NCI-H1092 (cell line): ENCODE data around the gene PIP4K2B.

Experiments
- DNase-seq: peaks from one replicate; lab custom pipeline; 2025; lab: John Stamatoyannopoulos, UW

PIP4K2B gene

DNA sequence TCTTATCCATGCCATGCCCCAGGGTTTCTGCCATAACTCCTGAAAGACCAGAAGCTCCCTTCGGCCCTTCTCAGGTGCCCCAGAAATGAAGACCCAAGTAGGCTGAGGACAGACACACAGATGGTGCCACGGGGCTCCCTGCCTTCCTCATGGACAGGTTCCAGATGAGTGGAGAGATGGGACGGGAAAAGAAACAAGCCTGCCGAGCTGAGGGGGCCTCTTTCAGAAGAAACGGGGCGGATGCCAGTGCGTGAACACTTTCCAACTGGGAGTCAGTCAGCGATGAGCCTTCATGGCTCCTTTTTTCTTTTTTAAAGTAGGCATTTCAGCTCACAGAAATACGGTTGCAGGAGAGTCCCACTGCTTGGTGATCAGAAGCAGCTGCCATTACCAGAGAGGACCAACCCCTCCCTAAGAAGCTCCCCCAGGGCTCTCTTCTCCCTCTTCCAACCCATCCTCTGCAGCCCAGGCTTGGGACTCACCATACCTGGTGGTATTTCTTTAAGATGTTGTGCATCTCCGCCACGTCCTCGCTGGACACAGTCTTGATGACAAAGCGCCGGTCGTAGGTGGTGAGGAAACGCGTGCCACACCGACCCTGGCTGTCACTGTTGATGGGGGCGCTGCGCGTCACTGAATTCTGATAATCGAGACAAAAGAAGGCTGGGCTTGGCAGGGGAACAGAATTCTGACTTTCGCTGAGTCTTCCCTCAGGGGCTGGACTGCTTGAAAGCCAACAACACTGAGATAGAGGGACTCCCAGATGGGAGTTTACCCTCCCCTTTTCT lies 19.2 kb downstream of the PIP4K2B start:
- DNase-seq, result no peak

DNA sequence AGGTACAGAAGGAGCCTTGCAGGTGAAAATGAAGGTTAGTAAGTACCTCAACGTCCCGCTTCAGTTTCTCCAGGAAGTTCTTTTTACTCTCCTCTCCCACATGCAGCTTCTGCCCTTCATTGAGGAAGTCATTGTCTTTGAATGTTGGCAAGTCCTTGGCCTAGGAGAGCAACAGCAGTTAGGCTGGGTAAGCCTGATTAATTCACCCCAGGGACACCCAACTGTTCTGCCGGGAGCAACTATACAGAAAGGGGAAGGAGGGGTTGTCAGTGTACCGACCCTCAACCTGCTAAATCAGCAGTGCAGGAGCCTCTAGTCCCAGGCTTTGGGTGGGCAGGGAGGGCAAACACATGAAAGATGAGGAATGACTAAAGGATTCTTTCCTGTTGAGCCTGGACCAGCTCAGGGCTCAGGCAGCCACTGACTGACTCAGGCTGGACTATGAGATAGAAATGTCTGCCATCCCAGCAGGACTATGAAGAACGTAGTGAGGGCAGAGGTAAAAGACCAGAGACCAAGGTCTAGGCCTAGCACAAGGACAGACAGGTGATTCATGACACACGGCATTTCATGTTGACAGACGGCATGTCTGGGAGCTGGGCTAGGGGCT lies 21.6 kb downstream of the PIP4K2B start:
- DNase-seq, result no peak

DNA sequence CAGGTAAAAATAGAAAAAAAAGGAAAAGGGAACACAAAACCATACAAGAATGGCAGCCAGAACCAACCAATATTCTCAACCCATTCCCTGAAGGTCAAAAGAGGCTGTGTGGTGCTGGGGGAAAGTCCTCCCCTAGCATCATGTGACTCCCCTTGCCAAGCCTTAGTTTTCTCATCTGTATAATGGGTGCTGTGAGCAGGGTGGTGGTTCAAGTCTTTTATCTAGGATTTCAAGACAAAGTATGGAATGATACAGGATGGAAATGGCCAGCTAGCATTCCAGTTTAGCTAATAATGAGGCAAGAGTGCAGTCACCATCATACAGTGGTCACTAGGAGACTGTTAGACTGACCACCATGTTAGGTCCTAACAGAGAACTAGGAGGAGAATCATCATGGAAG lies 26.1 kb downstream of the PIP4K2B start:
- DNase-seq, result no peak

DNA sequence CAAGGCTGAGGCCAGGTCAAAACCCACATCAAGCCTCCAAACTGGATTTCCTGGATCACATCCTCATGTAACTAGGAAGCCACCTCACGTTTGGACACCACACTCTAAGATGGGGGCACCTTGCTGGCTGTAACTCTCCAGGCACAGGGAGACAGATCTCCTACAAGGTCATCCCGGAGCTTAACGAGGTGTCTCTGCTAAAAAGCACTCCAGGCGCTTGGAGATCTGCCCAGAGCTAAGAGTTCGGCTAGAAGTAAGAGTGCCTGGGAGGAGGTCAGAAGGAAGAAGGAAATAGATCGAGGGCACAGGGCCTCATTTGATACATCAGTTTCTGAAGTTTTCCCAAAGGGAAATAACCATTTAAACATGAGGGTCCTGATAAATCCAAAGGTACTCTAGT lies 30.9 kb downstream of the PIP4K2B start:
- no peak for DNase-seq

DNA sequence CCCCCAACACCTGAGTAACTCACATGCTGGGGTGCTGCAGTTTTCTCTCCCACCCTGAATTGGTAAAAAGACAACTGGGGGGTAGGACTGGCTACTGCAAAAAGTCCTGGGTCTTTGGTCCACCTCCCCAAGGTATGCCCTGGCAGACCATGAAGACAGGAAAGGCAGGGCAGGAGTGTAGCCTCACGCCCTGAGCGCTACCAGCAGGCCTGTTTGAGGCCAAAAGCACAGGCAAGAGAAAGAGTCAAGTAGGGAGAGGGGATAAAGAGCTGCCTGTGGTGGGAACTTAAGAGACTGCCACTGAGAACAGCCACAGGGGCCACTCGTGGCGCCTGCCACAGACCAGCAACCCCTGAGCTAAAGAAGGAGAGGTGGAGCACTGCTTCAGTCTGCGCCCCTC lies 33.0 kb downstream of the PIP4K2B start:
- no peak for DNase-seq

DNA sequence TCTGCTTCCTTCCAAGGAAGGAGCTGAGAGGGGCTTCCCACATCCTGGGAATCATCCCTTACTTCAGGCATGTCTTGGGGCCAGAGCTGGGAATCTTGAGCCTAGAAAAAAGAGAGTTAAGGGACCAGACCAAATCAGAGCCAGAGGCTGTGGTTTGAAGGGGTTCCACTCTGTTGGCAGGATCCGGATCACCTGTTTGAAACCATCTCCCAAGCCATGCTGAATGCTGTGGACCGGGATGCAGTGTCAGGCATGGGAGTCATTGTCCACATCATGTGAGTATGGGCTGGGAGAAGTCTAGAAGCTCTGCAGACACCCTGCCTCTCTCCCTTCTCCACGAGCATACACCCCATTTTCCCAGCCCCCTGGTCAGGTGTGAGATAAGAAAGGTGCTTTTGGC lies 37.1 kb downstream of the PIP4K2B start:
- DNase-seq, result no peak

DNA sequence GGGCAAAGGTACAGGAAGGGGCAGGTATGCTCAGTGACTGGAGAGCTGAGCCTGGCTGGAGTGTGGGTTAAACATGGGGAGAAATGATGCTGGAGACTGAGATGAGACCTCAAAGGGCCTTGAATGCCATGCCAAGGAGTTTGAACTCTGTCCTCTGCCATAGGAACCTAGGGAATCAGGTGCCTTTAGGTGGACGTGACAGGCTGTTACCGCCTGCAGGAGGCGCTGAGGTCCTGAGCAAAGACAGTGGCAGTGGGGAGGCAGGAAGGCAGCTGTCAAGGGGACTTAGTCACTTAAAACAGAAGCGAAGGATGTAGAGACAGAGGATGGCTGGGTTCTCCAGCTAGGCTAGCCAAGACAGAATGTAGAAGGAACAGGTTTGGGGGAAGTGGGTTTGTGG lies 37.7 kb downstream of the PIP4K2B start:
- no peak for DNase-seq

DNA sequence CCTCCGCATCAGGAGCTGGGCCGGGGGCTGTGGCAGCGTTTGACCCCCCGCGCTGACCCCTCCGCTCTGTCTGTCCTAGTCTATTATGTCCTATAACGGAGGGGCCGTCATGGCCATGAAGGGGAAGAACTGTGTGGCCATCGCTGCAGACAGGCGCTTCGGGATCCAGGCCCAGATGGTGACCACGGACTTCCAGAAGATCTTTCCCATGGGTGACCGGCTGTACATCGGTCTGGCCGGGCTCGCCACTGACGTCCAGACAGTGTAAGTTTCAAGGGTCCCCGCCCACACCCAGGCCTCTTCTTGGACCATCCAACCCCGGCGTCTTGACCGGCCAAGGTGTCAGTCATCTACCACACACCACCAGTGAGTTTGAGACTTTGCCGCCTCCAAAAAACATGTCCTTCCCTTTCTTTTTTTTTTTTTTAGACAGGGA lies 46.3 kb downstream of the PIP4K2B start:
- no peak for DNase-seq

DNA sequence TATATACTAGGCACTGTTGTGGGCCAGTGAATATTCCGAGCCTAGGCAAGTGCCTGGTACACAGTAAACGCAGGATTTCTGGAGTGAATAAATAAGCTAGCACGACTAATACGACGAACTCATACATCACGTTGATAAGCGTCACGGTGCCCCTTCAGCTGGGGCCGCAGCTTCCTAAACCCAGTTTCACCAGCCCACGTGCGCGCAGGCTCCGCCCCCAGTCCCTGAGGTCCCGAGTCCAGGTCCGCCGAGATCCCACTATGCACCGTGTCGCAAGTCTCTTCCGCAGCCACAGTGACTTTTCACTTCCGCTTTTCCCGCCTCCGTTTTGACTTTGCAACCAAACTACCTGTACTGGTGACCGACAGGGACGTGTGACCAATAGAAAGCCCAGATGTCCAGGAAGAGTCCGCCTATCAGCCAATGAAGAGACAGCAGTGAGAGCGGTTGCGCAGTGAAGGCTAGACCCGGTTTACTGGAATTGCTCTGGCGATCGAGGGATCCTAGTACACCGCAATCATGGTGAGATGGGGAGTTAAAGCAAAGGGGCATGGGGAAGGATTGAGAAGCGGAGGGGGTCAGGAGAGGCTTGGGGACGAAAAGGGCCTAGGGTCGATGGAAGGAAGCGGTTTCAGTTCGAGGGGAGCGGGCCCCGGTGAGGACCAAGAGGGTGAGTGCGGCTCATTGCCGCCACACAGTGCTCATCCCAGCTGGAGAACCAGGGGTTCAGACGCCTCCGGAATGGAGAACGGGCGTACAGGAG lies 46.9 kb downstream of the PIP4K2B start, which contains the start of gene PSMB3:
Gene PSMB3 (plus strand): TSS at position 434 of the 763 bp plus-strand sequence. CDS start 86 bp downstream, at position 520.
- peak; percentile 98 for DNase-seq

DNA sequence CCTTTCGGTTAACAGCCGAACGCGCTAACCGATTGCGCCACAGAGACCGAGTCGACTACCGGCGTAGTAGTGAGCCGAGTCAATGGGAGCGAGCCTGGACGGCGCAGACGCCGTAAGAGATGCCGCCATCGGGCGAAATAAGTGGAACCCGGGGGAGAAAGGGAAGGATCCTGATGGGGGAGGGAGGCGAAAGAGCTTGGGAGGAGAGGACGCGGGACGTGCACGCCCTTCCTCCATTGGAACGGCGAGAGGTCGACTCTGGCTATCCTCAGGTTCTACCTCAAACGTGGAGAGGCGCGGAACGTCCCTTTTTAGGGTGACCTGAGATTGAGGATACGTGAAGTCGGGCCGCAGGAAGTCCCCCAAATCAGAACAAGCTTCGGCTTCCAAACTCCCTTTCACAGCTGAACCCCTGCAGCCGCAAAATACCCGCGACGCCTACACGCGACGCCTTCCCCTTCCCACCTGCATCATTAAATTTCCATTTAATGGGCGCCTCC lies 47.5 kb downstream of the PIP4K2B start:
- DNase-seq, result peak; percentile 82

DNA sequence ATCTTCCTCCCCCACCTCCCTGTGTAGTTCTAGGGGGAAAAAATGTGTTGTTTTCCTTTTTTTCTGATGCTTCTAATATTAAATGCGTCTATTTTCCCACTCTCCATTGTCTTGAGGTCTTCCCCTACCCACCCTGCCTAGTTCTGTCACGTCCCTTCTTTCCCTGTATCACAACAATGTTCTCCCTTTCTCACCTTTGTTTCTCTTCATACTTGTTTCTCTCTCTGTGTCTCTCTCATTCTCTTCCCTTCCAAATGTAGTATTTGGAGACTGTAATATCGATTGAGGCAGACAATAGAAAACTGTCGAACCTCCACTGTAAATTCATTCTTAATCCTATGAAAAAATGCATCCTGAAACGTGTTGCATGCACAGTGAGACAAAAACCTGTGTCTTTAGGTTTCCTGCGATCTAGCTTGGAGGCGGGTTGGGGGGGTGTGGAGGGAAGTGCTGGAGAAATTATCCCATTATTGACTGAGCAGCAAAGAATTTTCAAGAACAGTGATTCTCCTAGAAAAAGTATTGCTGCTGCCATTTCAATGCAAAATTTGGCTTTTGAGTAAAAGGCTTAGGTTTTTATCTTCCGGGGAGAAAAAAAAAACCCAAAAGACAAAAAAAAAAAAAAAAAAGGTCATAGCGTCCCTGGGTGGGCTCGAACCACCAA lies 48.1 kb downstream of the PIP4K2B start:
- no peak for DNase-seq

DNA sequence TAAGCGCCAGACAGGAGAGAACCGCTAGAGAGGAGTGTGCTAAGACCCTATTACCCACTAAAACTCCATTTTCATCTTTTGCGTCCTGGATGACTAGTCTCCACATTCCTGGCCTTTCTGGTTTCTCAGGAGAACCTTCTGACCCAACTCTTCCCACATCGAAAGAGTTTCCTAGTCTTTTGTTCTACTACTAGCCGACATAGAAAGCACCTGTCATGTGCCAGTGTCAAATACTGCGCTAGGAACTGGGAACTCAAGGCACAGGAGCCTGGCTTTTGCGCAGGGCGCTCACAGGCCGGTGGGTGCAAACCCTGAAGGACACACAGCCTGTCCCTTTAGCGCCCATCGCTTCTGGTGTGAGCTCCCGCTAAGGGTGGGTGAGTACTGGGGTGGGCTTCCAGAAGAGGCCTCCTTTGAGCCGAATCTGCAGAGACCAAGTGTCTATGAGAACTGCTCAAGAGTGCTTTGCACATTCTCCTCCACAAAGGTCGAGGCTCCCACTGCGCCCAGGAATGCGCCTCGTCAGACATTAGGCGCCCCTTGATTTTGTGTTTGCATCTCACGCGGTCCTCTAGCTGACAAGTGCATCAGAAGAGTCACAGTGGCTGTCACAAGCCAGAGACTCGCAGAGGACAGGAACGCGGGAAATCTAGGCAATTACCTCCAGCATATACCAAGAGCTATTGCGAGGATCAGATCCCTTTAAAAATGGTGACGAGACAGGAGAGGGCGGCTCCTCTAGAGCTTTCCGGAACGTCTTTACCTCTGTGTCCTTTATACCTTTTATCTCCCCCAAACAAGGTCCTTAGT lies 48.8 kb downstream of the PIP4K2B start:
- no peak for DNase-seq

DNA sequence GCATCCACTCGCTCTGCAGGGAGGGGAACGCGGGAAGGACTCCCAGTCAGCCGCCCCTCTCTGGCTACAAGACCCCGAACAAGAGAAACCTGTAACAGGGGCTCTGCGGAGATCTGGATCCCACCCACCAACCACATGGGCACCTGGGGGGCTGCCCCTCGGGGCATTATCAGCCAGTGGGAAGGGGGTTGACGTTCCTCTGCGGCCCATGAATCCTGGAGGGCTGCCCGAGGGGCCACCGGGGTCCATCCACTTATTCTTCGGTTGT lies 49.4 kb downstream of the PIP4K2B start:
- DNase-seq, result no peak

DNA sequence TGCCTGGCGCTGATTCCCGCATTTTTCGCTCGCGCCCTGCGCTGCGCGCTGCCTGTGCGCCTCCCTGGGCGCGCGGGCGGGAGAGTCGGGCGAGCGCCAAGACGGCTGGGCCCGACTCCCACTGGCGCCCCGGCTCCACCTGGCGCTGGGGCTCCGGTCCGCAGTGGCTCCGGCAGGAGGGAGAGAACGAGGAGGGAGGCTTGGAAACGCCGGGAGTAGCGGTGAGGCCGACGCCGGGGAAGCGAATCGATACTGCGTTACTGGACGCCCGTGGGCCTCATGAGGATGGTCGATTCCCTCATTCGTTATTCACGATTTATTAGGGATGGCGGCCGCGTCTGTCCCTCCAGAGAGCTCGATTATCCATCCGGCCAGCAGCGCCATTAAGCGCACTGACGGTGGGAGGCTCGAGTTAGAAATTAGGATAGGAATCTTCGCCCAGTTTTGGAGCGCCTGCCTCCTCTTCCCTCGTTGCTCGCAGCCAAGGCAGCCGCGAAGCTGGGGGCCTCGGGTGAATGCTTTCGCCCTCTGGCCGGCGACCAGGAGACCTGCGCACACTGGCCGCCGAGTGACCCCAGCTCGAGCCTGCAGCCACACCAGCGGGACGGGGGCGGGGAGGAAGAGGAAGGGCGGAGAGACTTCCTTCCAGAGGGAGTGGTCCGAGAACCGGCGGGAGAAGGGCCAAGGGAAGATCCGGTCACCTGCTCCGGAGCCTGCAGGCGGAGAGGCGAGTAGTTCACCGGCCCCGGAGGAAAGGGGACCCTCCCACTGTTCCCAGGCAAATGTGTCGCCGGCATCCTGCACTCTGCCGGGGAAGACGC lies 49.9 kb downstream of the PIP4K2B start:
- DNase-seq, result peak; percentile 51

DNA sequence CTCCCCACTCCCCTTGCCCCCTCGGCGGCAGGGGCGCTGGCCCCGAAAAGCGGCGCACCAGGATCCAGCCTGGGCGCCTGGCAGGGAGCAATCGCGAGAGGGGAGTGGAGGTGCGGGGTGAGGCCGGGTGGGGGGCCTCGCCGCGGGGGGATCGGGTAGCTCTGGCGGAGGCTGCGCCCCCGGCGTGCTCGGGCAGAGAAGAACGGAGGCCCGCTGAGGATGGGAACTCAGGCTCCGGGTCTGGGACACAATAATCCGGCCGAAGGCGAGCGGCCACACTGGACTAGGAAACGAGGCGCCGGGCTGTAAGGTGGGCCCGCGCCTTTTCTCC lies 50.5 kb downstream of the PIP4K2B start:
- no peak for DNase-seq

DNA sequence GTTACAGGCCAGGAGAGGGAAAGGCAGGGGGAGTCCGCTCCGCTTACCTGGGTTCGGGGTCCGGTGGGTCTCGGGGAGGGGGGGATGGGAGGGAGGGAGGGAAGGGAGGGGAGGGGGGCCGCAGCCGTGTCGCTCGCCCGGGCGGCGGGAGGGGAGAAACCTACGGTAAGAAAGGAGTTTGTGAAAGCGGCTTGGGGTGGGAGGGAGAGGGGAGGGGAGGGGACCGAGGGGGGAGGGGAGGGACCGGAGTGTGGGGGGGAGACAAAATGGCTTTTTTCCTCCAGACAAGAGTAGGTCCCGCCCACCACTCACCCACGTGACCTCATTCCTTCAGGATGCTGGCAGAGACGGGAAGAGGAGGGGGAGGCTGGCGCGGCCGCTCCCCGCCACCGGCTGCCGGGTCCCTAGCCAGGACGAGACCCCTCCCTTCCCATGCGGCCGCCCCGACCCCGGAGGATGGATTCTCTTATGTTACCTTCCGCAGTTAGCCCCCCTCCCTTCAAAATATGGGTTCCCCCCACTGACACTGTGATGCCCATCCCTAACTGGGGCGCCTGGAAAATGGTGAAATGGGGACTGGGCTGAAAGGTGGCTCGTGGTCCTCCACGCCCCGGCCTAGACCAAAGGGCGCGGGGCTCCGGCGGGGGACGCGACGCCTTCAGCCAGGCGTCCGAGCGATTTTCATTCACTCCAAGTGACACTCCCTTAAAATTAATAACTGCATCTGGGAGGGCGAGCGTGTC lies 51.0 kb downstream of the PIP4K2B start, which contains the start of gene PCGF2:
Gene PCGF2 (minus strand): TSS at position 188 of the 743 bp plus-strand sequence. CDS start 7,934 bp downstream, outside the sequence.
- DNase-seq, result peak; percentile 91

DNA sequence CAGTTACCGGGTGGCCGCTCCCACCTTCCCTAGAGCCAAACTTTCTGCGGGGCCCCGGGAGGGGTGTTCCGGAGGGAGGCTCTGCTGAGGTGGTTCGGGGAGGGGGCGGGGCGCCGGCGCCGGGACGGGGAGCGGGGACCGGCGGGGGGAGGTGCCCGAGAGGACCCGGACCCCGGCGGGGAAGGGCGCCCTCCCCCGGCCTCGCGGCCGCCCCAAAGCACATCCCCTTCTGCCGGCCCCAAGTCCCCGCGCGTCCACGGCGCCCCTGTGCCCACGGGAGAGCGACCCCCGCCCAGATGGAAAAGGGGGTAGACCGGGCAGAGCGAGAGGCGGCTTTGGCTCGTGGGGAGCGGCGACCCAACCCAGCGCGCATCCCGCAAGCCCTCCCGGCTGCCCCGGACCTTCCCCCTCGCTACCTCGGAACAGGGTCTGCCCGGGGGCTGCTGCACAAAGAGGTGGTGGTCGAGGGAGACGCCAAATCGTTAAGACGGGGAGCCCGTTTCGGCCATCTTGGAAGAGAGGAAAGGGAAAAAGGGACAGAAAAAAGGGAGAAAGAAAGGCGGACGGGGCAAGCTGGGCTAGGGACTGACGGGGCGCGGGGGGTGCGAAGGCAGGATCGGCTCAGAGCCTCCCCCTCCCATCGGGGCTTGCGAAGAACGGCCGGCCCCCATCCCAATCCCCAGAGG lies 51.8 kb downstream of the PIP4K2B start:
- no peak for DNase-seq

DNA sequence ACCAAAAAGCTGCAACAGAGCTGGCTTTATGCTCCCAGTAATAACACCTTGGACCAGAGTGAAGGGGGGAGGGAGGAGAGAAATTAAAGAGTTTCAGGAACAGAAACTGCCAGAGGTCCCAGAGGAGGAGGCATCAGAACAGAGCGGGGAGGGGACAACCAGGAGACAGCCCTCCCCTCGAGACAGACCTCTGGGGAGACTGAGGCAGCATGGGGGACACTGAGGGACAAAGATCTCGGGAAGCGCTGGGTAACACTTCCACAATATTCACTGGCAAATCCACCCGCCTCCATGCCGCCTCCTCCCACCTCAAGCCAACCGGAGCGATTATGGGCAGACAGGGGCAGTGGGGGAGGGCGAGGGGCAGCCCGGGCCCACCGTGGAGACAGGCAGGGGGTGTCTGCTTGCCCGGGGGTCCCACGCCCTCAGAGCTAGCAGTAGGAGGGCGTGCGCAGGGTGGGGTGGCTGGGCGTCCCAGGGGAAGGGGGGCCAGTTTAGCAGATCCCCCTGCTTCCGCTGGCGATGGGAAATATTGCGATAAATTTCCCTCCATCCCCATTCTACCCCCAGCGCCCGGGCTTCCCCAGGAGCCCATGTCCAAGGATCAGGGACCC lies 52.4 kb downstream of the PIP4K2B start:
- no peak for DNase-seq
